ENCODE data around the gene IL18RAP.

- TF ChIP-seq REST (IDR thresholded peaks at IDR 0.05; ENCODE audit: low read depth) (no peak), MAX (IDR thresholded peaks at IDR 0.05) (no peak), CEBPB (IDR thresholded peaks at IDR 0.05) (no peak), EP300 (IDR thresholded peaks at IDR 0.05; ENCODE audit: borderline replicate concordance) (no peak), USF1 (IDR thresholded peaks at IDR 0.05) (no peak), FOXM1 (IDR thresholded peaks at IDR 0.05; ENCODE audit: borderline replicate concordance, low read depth) (no peak), TEAD4 (IDR thresholded peaks at IDR 0.05) (no peak), RAD21 (IDR thresholded peaks at IDR 0.05; ENCODE audit: low read depth) (no peak), TAF1 (IDR thresholded peaks at IDR 0.05; ENCODE audit: low read depth) (no peak), NFIC (IDR thresholded peaks at IDR 0.05) (no peak)
These were observed 5.6 kb downstream of the IL18RAP start for GRCh38 chr2:102428573-102428972.
